Neural crest cell (in vitro differentiated cells): ENCODE data around the gene PGF. TPM values are rescaled to one million over a fixed set of nuclear protein-coding genes. Genes with fewer than 3 reads are reported as not detected.
A peak's percentile ranks its signal among the peaks of the same experiment; 100 is the strongest.

ENCODE experiments used
- DNase-seq: peaks from one replicate; pipeline ENCODE4 v3.0.0; 2021; ENCODE audit warnings: low read depth, mixed read lengths, low spot score
- H3K27ac Mint-ChIP-seq: one replicate; pipeline ENCODE4 v1.8.0; 2021; ENCODE audit warnings: mild to moderate bottlenecking, mixed read lengths; ENCODE audit not compliant: unreplicated experiment
- H3K27me3 Mint-ChIP-seq: 2 replicates; pipeline ENCODE4 v1.8.0; 2021; ENCODE audit warnings: low read depth, mild to moderate bottlenecking, mixed read lengths
- H3K36me3 Mint-ChIP-seq: 2 replicates; pipeline ENCODE4 v1.8.0; 2021; ENCODE audit warnings: low read depth, mild to moderate bottlenecking, mixed read lengths
- H3K4me1 Mint-ChIP-seq: 2 replicates; pipeline ENCODE4 v1.8.0; 2021; ENCODE audit warnings: mixed read lengths
- H3K4me3 Mint-ChIP-seq: one replicate; pipeline ENCODE4 v1.8.0; 2021; ENCODE audit warnings: mild to moderate bottlenecking, mixed read lengths
- H3K9me3 Mint-ChIP-seq: 2 replicates; pipeline ENCODE4 v1.8.0; 2021; ENCODE audit warnings: mixed read lengths
- total RNA-seq: library from RNA; stranded (reverse); gene quantifications from 2 replicates; pipeline ENCODE4 v1.2.1, GENCODE V29; 2021
- TF ChIP-seq, protein P1 (sequence below): fragments of 200-600 bp; sonication (generic); conservative IDR thresholded peaks from 2 replicates; pipeline ENCODE4 v1.5.0; 2021; ENCODE audit warnings: antibody characterized with exemption, mild to moderate bottlenecking

PGF gene
- total RNA-seq, 1 donor from 2014 or later: 2.9 TPM

DNA sequence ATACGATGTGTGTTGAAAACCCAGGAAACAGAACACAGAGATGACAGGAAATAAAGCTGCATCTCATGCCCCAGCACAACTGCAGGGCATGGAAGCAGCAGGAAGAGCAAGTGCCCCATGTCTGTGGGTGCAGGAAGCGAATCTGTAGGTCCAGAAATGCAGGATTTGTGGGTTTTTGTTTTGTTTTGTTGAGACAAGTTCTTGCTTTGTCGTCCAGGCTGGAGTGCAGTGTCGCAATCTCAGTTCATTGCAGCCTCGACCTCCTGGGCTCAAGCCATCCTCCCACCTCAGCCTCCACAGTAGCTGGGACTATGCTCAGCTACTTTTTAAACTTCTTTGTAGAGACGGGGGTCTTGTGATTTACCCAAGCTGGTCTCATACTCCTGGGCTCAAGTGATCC is 26.2 kb downstream of the PGF start:
- no peaks in the 10 kb centered on the region for H3K36me3 Mint-ChIP-seq

DNA sequence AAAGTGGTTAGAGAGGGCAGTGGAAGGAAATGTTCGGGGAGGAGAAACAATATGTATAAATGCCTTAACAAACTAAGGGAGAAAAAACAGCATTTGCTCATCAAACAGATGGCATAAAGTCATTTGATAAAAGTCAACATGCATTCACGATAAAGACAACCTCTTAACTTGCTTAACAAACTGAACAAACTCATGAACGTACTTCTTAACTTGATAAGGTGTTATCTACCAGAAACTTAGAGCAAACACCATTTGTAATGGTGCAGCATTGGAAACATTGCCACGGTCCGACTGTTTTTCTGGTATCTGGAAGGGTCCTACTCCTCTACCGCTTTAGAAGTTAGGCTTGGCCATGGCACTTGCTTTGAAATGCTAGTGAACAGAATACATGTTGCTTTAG is 28.2 kb downstream of the PGF start:
- DNase-seq: no peak
- H3K27ac Mint-ChIP-seq: no peak overlapping the region
- no peaks in the 10 kb centered on the region for H3K36me3 Mint-ChIP-seq
- H3K4me3 Mint-ChIP-seq: no peak overlapping the region
- no peaks in the 10 kb centered on the region for H3K9me3 Mint-ChIP-seq
- peaks cover 5% of the 10 kb centered on the region for H3K4me1 Mint-ChIP-seq
- peaks cover 38% of the 10 kb centered on the region for H3K27me3 Mint-ChIP-seq
- TF ChIP-seq, protein P1, sequence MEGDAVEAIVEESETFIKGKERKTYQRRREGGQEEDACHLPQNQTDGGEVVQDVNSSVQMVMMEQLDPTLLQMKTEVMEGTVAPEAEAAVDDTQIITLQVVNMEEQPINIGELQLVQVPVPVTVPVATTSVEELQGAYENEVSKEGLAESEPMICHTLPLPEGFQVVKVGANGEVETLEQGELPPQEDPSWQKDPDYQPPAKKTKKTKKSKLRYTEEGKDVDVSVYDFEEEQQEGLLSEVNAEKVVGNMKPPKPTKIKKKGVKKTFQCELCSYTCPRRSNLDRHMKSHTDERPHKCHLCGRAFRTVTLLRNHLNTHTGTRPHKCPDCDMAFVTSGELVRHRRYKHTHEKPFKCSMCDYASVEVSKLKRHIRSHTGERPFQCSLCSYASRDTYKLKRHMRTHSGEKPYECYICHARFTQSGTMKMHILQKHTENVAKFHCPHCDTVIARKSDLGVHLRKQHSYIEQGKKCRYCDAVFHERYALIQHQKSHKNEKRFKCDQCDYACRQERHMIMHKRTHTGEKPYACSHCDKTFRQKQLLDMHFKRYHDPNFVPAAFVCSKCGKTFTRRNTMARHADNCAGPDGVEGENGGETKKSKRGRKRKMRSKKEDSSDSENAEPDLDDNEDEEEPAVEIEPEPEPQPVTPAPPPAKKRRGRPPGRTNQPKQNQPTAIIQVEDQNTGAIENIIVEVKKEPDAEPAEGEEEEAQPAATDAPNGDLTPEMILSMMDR: no peak

More for the DNA sequence above, 26.2 kb downstream of the PGF start:
- Mint-ChIP-seq H3K9me3 (no peaks in the 10 kb centered on the region), H3K27me3 (peaks cover 38% of the 10 kb centered on the region), H3K4me1 (peaks cover 7% of the 10 kb centered on the region), H3K4me3 (no peak overlapping the region), H3K27ac (no peak overlapping the region)
- TF ChIP-seq, protein P1: no peak
- no peak for DNase-seq

DNA sequence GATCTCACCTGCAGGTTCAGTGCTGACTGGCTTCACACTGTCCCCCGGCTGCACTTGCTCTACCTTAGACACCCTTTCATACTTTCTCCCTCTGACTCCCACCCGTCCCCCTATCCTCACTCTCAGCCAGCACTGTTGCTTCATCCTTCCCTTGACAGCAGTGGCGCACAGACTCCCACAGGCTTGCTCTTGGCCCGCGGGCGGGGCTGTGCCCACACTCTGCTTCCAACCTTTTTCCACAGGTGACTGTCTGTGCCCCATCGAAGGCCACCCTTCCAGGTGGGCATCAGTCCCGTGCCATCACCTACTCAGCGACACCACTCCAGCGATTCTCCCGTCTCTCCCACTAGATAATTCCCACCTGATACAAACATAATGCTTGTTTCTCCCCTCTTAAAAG is 31.3 kb downstream of the PGF start:
- Mint-ChIP-seq H3K36me3 (no peaks in the 10 kb centered on the region), H3K4me3 (peak overlapping the region; percentile 4), H3K27me3 (peaks cover 33% of the 10 kb centered on the region), H3K4me1 (peaks cover 6% of the 10 kb centered on the region), H3K9me3 (no peaks in the 10 kb centered on the region), H3K27ac (no peak overlapping the region)
- TF ChIP-seq, protein P1: no peak
- no peak for DNase-seq

DNA sequence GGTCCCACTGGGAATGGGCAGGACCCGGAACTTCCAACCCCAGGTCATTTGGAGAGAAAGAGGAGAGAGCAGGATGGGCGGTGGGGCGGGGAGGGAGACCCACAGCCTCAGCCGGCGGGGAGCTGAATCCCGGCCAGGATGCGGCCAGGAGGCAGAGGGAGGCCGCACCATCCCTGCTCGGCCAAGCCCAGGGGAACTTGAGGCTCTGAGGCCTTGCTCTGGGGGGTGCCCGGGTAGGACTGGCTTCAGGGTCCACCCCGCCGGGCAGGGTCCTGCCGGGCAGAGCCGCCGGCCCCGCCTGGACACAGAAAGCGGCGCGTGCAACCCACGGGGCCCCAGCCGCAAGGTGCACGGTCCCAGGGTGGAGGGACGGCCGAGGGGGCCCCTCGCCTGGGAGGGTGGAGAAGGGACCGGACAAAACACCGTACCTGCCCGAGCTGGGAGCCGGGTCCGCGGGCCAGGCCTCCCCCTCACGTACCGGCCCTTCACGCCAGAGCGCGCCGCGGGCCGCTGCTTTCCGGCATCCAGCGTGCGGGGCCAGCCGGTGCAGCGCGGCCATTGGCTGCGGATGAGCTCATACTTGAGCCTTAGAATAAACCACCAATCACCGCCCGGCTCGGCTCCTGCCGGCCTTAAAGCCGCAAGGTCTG is 32.5 kb downstream of the PGF start, which contains the start of gene RPS6KL1:
TSS of gene RPS6KL1 (minus strand) at position 509 of the 650 bp plus-strand sequence. CDS start 1,719 bp downstream, outside the sequence.
- no peaks in the 10 kb centered on the region for H3K36me3 Mint-ChIP-seq
- H3K9me3 Mint-ChIP-seq: no peaks in the 10 kb centered on the region
- H3K4me1 Mint-ChIP-seq: peaks cover 6% of the 10 kb centered on the region
- TF ChIP-seq, protein P1: no peak
- H3K4me3 Mint-ChIP-seq: peak within 1 kb of the TSS; percentile 87
- peaks cover 33% of the 10 kb centered on the region for H3K27me3 Mint-ChIP-seq
- peak within 1 kb of the TSS; percentile 90 for H3K27ac Mint-ChIP-seq
- DNase-seq: peak; percentile 77

DNA sequence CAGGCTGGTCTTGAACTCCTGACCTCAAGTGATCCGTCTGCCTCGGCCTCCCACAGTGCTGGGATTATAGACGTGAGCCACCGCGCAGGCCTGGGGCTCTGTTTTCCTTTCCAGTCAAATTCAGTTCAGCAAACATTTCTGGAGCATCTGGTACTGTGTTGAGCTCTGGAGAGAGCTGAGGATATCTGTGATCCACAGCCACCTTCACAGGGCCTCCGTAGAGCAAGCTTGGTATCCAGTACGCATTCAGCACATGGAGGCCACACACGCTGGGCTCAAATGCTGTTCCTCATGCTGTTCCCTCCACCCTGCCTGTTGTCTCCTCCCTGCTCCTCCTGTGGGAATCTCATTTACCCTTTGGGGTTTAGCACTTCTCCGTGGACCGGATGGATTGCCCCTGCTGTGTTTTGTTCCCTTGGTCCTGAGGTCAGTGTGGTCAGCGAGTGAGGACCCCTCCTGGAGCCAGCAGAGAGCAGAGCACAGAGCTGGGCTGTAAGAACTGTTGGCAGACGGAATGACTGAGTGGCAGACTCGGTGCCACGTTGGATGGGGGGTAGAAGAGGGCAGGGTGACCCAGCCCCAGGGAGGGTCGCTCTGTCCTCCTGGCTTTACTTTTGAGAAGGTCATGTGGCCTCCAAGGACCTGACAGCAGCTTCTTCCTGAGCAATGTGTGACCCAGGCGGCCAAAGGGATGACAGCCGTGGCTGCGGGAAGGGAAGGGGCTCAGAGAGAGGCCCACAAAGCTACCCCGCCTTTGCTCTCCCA is 33.2 kb downstream of the PGF start:
- TF ChIP-seq, protein P1: no peak

More for the DNA sequence above, 33.2 kb downstream of the PGF start:
- Mint-ChIP-seq H3K36me3 (no peaks in the 10 kb centered on the region), H3K4me1 (peaks cover 10% of the 10 kb centered on the region), H3K9me3 (no peaks in the 10 kb centered on the region), H3K27ac (peak overlapping the region; percentile 90), H3K27me3 (peaks cover 27% of the 10 kb centered on the region), H3K4me3 (peak overlapping the region; percentile 87)
- no peak for DNase-seq
